MM.1S (cell line): ENCODE measurements around the gene ZEB2.

ENCODE experiments used
- DNase-seq: peaks from one replicate; pipeline ENCODE4 v3.0.0-alpha.2; 2015
- H2AFZ ChIP-seq: fragments of 300-600 bp; sonication (generic); 2 replicates; pipeline ENCODE4 v1.6.0; 2016; ENCODE audit warnings: antibody characterized with exemption, low read length
- H3F3A ChIP-seq: fragments of 300-600 bp; sonication (generic); 2 replicates; pipeline ENCODE4 v1.6.1; 2016; ENCODE audit warnings: mild to moderate bottlenecking, antibody characterized with exemption, low read length, moderate library complexity, mixed read lengths; ENCODE audit not compliant: insufficient read depth
- H3K27ac ChIP-seq: fragments of 300-600 bp; sonication (generic); 2 replicates; pipeline ENCODE4 v1.5.1; 2016; ENCODE audit warnings: mild to moderate bottlenecking, low read length
- H3K27me3 ChIP-seq: fragments of 300-600 bp; sonication (generic); replicated peaks from 2 replicates; pipeline ENCODE4 v1.6.0; 2016; ENCODE audit warnings: low read length; ENCODE audit not compliant: insufficient read depth
- H3K36me3 ChIP-seq: fragments of 300-600 bp; sonication (generic); replicated peaks from 2 replicates; pipeline ENCODE4 v1.6.1; 2016; ENCODE audit warnings: mild to moderate bottlenecking, low read length, mixed read lengths; ENCODE audit not compliant: insufficient read depth
- H3K4me1 ChIP-seq: fragments of 300-600 bp; sonication (generic); 2 replicates; pipeline ENCODE4 v1.6.1; 2016; ENCODE audit warnings: low read length, mixed read lengths
- H3K4me2 ChIP-seq: fragments of 300-600 bp; sonication (generic); 2 replicates; pipeline ENCODE4 v1.6.0; 2016; ENCODE audit warnings: low read depth, low read length
- H3K4me3 ChIP-seq: fragments of 300-600 bp; sonication (generic); 2 replicates; pipeline ENCODE4 v1.5.1; 2016; ENCODE audit warnings: low read length, mixed read lengths
- H3K79me2 ChIP-seq: fragments of 300-600 bp; sonication (generic); 2 replicates; pipeline ENCODE4 v1.6.1; 2016; ENCODE audit warnings: mixed run types, low read length, mixed read lengths
- H3K9ac ChIP-seq: fragments of 300-600 bp; sonication (generic); 2 replicates; pipeline ENCODE4 v1.6.1; 2016; ENCODE audit warnings: low read length, mixed read lengths
- H3K9me2 ChIP-seq: fragments of 300-600 bp; sonication (generic); replicated peaks from 2 replicates; pipeline ENCODE4 v1.6.1; 2016; ENCODE audit warnings: mild to moderate bottlenecking, low read length, mixed read lengths; ENCODE audit not compliant: insufficient read depth
- H3K9me3 ChIP-seq: fragments of 300-600 bp; sonication (generic); replicated peaks from 2 replicates; pipeline ENCODE4 v1.6.1; 2016; ENCODE audit warnings: mild to moderate bottlenecking, low read length, mixed read lengths; ENCODE audit not compliant: insufficient read depth
- H4K20me1 ChIP-seq: fragments of 300-600 bp; sonication (generic); 2 replicates; pipeline ENCODE4 v1.6.1; 2016; ENCODE audit warnings: mild to moderate bottlenecking, low read length, moderate library complexity, mixed read lengths; ENCODE audit not compliant: insufficient read depth
- CTCF ChIP-seq: fragments of 300-600 bp; sonication (generic); IDR thresholded peaks from 2 replicates; pipeline ENCODE4 v1.5.1; 2016; ENCODE audit warnings: antibody characterized with exemption, low read length, mixed read lengths
- EZH2 ChIP-seq: fragments of 300-600 bp; sonication (generic); optimal IDR thresholded peaks from 2 replicates; pipeline ENCODE3; 2017; ENCODE audit warnings: low read depth, mild to moderate bottlenecking, antibody characterized with exemption, low read length, mixed read lengths
- EZH2phosphoT487 ChIP-seq: fragments of 300-600 bp; sonication (generic); IDR thresholded peaks from 2 replicates; pipeline ENCODE4 v1.6.1; 2018; ENCODE audit warnings: antibody characterized with exemption, low read length

Gene ZEB2

GRCh38 chr2:144477281-144477956, 42.5 kb downstream of the ZEB2 start:
- H2AFZ ChIP-seq: no peak overlapping the region
- H3F3A ChIP-seq: no peaks in the 10 kb centered on the region
- H4K20me1 ChIP-seq: no peaks in the 10 kb centered on the region
- H3K4me3 ChIP-seq: no peak overlapping the region
- H3K79me2 ChIP-seq: no peaks in the 10 kb centered on the region
- no peak overlapping the region for H3K9ac ChIP-seq
- no peak overlapping the region for H3K4me2 ChIP-seq
- no peaks in the 10 kb centered on the region for H3K9me3 ChIP-seq
- TF ChIP-seq EZH2phosphoT487: no peak
- TF ChIP-seq CTCF: no peak
- TF ChIP-seq EZH2: no peak
- no peaks in the 10 kb centered on the region for H3K36me3 ChIP-seq
- no peaks in the 10 kb centered on the region for H3K27me3 ChIP-seq
- H3K27ac ChIP-seq: no peak overlapping the region
- no peak for DNase-seq
- no peaks in the 10 kb centered on the region for H3K9me2 ChIP-seq
- no peaks in the 10 kb centered on the region for H3K4me1 ChIP-seq

- Histone ChIP-seq H3K27me3 (no peaks in the 10 kb centered on the region), H3K9ac (no peak overlapping the region), H2AFZ (no peak overlapping the region)
Observed at GRCh38 chr2:144476682-144477081, 43.2 kb downstream of the ZEB2 start.

GRCh38 chr2:144475569-144476275, 44.2 kb downstream of the ZEB2 start:
- H3K9ac ChIP-seq: no peak overlapping the region
- no peak for DNase-seq
- H3K9me3 ChIP-seq: no peaks in the 10 kb centered on the region
- no peak for TF ChIP-seq EZH2
- TF ChIP-seq EZH2phosphoT487: no peak
- TF ChIP-seq CTCF: no peak
- H2AFZ ChIP-seq: no peak overlapping the region
- no peaks in the 10 kb centered on the region for H4K20me1 ChIP-seq
- H3K36me3 ChIP-seq: no peaks in the 10 kb centered on the region
- H3K27ac ChIP-seq: no peak overlapping the region
- no peaks in the 10 kb centered on the region for H3K4me1 ChIP-seq
- no peaks in the 10 kb centered on the region for H3K9me2 ChIP-seq
- H3K79me2 ChIP-seq: no peaks in the 10 kb centered on the region
- no peaks in the 10 kb centered on the region for H3F3A ChIP-seq
- H3K4me2 ChIP-seq: no peak overlapping the region
- no peaks in the 10 kb centered on the region for H3K27me3 ChIP-seq
- H3K4me3 ChIP-seq: no peak overlapping the region

More at GRCh38 chr2:144476682-144477081, 43.2 kb downstream of the ZEB2 start:
- no peaks in the 10 kb centered on the region for H3K36me3 ChIP-seq
- TF ChIP-seq EZH2: no peak
- TF ChIP-seq CTCF: no peak
- TF ChIP-seq EZH2phosphoT487: no peak
- H3K4me1 ChIP-seq: no peaks in the 10 kb centered on the region
- no peak for DNase-seq
- H3K9me2 ChIP-seq: no peaks in the 10 kb centered on the region
- no peaks in the 10 kb centered on the region for H3K9me3 ChIP-seq
- H3K79me2 ChIP-seq: no peaks in the 10 kb centered on the region
- no peak overlapping the region for H3K27ac ChIP-seq
- no peaks in the 10 kb centered on the region for H4K20me1 ChIP-seq
- no peak overlapping the region for H3K4me2 ChIP-seq
- H3F3A ChIP-seq: no peaks in the 10 kb centered on the region
- no peak overlapping the region for H3K4me3 ChIP-seq
